ENCODE data around the gene POC1A.
"Not testable (repeated sequence)": the region's sequence is repeated elsewhere in the genome, so short reads cannot be mapped to it uniquely, and the experiment has no call there.

POC1A gene

GRCh38 chr3:52046902-52047239, 107.4 kb downstream of the POC1A start:
- no peak for DNase-seq (ENCODE audit: low spot score)

DNA sequence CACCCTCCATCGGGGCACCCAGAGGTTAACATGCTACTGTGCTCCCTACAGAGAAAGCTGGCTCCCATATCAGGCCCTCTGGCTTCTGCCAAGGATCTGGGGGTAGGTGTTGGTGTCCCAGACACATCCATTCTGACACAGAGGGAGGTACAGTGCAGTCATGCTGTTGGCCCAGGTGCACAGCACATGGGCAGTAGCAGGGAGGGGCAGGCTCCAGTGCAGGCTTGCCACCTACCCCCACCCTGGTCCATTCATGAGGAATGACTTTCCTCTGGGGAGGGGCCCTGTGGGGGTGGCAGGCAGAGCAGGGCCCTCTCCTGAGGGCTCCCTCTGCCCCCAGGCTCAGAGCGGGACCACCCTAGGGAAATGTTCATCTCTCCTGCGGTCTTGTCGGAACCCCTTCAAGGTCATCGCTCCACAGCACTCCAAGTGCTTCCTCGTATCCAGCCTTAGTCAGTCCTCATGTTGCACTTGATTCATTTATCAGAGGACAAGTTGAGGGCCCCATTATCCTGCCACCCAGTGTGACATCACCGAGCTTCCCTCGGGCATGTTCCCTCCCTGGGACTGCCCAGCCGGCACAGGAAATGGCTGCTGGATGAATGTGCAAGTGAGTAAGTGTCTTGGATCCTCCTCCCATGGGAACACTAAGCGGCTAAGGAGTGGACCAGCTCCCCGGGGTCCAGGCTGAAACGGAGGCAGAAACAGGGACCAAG, 107.9 kb downstream of the POC1A start:
- no peak for DNase-seq (ENCODE audit: low spot score)

DNA sequence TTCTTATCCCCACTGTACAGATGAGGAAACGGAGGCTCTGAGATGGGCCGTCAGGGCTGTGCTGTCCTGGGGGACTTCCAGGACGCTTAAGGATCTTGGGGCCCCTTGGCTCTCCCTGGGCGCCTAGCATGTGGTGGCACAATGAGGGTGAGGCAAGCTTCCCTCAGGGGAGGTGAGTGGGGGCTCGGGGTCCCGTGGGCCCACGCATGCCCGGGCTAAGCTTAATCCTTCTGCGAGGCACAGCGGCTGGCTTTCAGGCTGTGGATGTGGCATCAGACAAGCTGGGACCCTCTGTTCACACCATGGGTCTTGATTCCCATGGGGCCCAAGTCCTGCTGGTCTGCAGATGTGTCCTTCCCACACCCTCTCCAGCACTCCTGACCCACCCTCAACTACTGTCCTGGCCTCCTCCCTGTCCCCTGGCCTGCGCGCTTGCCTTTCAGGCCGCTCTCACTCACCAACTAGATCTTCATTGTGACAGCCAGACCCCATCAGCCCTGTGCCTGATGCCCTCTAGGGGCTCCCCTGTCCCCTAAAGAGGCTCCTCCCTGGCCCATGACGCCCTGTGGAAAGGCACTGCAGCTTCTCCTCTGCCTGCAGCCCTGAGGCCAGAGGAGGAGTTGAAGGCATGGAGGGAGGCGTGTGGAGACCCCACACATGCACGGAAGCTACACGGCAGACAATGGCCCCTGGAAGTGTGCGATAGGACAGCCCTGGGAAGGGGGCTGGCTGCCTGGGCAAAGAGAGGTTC, 109.2 kb downstream of the POC1A start:
- DNase-seq (ENCODE audit: low spot score): no peak

GRCh38 chr3:52043750-52044149, 110.5 kb downstream of the POC1A start:
- no peak for DNase-seq (ENCODE audit: low spot score)

DNA sequence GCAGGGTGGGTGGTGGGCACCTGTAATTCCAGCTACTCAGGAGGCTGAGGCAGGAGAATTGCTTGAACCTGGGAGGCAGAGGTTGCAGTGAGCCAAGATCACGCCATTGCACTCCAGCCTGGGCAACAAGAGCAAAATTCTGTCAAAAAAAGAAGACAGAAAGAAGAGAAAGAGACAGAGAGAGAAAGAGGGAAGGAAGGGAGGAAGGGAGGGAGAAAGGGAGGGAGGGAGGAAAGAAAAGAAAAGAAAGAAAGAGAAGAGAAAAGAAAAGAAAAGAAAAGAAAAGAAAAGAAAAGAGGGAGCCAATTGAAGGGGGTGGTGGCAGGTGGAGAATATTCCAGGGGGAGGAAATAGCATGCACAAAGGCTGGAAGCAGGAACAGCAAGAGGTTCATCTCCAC, 111.2 kb downstream of the POC1A start:
- not testable (repeated sequence) for DNase-seq (ENCODE audit: low spot score)

- no peak for DNase-seq (ENCODE audit: low spot score)
Measured at GRCh38 chr3:52041118-52041731, 113.0 kb downstream of the POC1A start.

- DNase-seq (ENCODE audit: low spot score): no peak
Measured at GRCh38 chr3:52040600-52040999, 113.6 kb downstream of the POC1A start.

DNA sequence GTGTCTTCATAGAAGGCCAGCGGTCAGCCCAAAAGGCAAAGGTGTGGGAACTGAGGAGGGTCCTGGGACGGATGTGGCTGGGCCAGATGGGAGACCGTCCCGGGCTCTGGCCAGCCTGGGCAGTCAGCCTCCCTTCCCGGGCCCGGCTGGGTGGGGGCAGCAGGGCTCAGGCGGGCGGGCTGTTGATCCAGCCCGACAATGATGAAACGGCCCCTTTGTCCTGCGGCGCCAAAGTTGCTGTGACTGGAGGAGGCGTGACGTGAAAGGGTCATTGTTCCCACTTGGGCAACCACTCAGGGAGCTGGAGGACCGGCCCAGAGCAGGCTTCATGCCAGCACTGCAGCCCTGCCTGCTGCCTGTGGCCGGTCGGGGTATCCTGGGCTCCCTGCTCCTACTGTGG, 114.4 kb downstream of the POC1A start:
- DNase-seq (ENCODE audit: low spot score): no peak

DNA sequence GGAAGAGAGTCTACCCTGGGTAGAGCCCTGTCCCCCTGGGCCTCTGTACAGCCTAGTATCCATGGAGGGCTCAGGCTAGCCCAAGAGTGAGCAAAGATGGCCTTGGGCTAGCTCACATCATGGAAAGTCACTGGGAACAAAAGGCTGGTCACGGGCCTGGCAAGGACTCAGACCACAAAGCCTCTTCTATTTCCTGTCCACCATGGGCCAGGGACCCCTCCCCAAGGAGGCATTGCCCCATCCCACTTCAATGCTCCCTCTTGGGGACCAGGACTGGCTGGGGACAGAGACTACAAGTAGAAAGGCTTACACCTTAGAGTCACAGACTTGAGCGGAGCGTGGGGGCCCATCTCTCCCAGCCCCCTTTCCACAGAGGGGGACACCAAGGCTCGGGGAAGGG, 114.8 kb downstream of the POC1A start:
- DNase-seq (ENCODE audit: low spot score): no peak

GRCh38 chr3:52038227-52038626, 116.0 kb downstream of the POC1A start:
- DNase-seq (ENCODE audit: low spot score): no peak

GRCh38 chr3:52037291-52037690, 116.9 kb downstream of the POC1A start:
- no peak for DNase-seq (ENCODE audit: low spot score)

- DNase-seq (ENCODE audit: low spot score): no peak
Measured at GRCh38 chr3:52036829-52037228, 117.4 kb downstream of the POC1A start.

- no peak for DNase-seq (ENCODE audit: low spot score)
Measured at GRCh38 chr3:52036222-52036694, 118.0 kb downstream of the POC1A start.

DNA sequence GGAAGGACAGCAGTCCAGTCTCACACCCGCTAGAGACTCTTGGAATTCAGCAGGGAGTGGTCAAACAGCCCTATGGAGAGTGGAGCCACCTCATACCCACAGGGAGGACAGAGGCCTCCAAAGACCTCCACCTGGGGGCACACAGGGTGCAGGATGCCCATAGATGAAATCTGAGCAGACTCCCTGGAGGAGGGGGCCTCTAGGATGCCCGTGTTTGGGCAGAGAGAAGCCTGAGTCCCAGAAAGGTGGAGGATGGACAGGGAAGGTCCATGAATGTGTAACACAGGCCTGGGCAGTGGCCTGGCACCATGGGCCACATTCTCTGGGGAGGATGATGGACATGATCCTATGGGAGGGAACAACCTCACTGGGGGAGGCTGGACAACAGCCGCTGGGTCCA, 119.6 kb downstream of the POC1A start:
- DNase-seq (ENCODE audit: low spot score): no peak

GRCh38 chr3:52034212-52034611, 120.0 kb downstream of the POC1A start:
- DNase-seq (ENCODE audit: low spot score): no peak

DNA sequence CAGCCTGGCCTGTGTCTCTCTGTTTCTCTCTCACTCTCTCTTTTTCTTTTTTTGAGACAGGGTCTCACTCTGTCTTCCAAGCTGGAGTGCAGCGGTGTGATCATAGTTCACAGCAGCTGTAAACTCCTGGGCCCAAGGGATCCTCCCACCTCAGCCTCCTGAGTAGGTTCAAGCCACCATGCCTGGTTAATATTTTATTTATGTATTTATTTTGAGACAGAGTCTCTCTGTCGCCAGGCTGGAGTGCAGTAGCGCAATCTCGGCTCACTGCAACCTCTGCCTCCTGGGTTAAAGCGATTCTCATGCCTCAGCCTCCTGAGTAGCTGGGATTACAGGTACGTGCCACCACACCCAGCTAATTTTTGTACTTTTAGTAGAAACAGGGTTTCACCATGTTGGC, 120.5 kb downstream of the POC1A start:
- DNase-seq (ENCODE audit: low spot score): not testable (repeated sequence)

- no peak for DNase-seq (ENCODE audit: low spot score)
Measured at GRCh38 chr3:52032702-52033408, 121.4 kb downstream of the POC1A start.

DNA sequence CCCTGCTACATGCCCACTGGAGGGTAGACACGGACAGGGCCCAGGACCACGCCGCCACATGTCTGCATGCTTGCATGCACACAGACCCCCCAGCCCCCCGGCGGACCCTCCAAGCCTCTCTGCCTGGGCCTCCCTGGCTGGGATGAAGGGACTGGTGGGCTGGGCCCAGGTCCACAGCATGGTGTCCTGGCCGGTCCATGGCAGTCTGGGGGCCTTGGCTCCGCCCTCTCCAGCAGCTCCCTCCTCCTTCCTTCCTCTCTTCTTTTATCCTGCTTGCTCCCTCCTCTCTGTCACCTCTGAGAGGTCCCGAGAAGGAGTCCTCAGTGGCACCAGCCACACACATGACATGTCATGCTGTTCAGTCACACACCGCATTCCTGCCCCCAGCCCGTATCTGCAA, 122.3 kb downstream of the POC1A start:
- no peak for DNase-seq (ENCODE audit: low spot score)

DNA sequence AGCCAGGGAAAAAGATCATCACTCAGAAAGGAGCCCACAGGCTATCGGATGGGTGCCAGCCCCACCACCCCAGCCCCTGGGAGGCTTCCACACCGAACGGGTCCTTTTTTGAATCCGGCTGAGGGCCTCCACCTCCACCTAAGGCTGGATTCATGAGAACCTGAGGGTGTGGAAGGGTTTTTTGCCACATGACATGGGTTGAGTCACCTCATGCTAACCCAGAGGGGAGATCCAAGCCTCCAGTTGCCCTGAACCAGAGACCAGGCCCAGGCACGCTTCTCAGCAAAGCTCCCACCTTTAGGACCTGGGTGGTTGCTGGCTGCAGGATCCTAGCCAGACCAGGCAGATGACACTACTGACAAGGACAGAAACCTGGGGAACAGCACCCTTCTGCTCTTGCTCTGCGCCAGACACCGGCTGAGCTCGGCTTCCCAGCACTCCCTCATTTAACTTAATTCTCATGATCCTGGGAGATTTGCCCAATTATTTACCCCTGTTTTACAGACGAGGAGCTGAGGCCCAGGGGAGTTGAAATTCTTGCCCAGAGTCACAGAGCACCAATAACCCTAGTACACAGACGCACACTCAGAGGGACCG, 123.4 kb downstream of the POC1A start:
- DNase-seq (ENCODE audit: low spot score): no peak

DNA sequence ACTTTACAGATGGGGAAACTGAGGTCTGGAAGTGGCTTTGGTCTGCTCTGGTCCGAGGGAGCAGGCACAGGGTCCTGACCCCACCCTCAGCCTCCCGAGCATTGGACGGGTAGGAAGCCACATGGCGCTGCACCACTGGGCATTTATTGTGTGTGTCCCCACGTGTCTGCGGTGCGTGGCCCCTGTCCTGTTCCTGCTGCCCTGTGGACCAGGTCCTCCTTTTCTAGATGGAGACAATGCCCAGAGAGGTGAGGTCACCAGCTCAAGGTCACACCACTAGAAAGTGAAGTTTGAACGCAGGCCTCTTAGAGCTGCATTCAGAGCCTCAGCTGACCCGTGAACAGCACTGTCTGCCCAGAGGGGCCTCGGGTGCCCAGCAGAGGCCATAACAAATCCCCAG, 124.7 kb downstream of the POC1A start:
- DNase-seq (ENCODE audit: low spot score): no peak

- no peak for DNase-seq (ENCODE audit: low spot score)
Measured at GRCh38 chr3:52029053-52029452, 125.2 kb downstream of the POC1A start.

DNA sequence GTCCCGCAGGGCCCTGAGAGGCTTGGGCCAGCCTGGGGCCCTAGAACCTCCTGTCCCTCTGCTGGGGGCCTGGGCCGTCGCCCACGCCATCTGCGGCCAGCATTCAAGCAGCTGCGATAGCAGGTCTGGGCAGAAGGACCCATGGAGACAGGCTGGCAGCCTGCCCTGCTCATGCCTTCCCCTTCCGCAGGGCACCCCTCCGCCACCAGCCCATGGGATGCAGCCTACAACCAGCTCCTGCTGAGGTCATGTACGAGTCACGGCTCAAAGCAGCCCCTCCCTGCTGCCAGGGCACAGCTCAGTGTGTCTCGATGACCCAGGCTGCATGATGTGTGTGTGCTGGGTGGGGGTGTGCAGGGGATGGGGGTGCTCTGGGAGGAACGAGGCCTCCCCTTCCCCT, 125.7 kb downstream of the POC1A start:
- no peak for DNase-seq (ENCODE audit: low spot score)

Data from left forelimb (tissue), 1 donor.